Gastrocnemius medialis (tissue), 4 donors: Measurements from ENCODE around the gene BOLA2B.

Experiments
- POLR2A ChIP-seq, 2 donors: fragments of 450-650 bp; IDR thresholded peaks; one replicate each; pipeline ENCODE4 v1.6.1; 2017; ENCODE audit warnings: antibody characterized with exemption in 2 of 2, mild to moderate bottlenecking in 2 of 2, moderate library complexity in 2 of 2
- TF ChIP-seq, protein P1 (sequence below), 5 experiments: fragments of 450-650 bp in 3 of 5; fragments of 200-600 bp in 2 of 5; sonication (generic) in 2 of 5; IDR thresholded peaks in 4 of 5; conservative IDR thresholded peaks in 1 of 5; 1 replicate in 4 of 5; 2 replicates in 1 of 5; pipeline ENCODE4 v1.5.1; 2016 to 2019; ENCODE audit warnings: antibody characterized with exemption in 5 of 5, mild to moderate bottlenecking in 3 of 5, moderate library complexity in 3 of 5

DNA sequence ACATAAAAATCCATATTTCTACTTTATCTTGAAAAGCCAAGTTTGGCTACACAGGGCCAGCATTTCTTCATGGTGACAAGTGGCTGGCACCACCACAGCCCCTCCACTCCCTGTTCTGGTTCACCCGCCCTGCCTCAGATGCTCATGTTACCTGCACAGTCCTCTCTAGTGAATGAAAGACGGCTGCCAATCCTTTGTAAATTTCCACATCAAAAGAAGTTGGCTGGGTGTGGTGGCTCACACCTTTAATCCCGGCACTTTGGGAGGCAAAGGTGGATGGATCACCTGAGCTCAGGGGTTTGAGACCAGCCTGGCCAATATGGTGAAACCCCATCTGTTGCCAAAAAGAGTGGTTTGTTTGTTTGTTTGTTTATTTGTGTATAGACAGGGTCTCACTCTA, 29.9 kb downstream of the BOLA2B start:
- TF ChIP-seq, protein P1, sequence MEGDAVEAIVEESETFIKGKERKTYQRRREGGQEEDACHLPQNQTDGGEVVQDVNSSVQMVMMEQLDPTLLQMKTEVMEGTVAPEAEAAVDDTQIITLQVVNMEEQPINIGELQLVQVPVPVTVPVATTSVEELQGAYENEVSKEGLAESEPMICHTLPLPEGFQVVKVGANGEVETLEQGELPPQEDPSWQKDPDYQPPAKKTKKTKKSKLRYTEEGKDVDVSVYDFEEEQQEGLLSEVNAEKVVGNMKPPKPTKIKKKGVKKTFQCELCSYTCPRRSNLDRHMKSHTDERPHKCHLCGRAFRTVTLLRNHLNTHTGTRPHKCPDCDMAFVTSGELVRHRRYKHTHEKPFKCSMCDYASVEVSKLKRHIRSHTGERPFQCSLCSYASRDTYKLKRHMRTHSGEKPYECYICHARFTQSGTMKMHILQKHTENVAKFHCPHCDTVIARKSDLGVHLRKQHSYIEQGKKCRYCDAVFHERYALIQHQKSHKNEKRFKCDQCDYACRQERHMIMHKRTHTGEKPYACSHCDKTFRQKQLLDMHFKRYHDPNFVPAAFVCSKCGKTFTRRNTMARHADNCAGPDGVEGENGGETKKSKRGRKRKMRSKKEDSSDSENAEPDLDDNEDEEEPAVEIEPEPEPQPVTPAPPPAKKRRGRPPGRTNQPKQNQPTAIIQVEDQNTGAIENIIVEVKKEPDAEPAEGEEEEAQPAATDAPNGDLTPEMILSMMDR (IDR thresholded peaks at IDR 0.05 in 4 of 5, conservative IDR thresholded peaks at IDR 0.05 in 1 of 5) = no peak
- no peak for TF ChIP-seq POLR2A (IDR thresholded peaks at IDR 0.05)
